GM18517 (cell line): ENCODE results near the gene SPDYE5.

Source experiments
- ATAC-seq: cut with Tn5 transposase; IDR thresholded peaks from one replicate; pipeline ENCODE4 v1.9.1; 2021; ENCODE audit warnings: mild to moderate bottlenecking, moderate library complexity; ENCODE audit not compliant: unreplicated experiment

SPDYE5 gene

DNA sequence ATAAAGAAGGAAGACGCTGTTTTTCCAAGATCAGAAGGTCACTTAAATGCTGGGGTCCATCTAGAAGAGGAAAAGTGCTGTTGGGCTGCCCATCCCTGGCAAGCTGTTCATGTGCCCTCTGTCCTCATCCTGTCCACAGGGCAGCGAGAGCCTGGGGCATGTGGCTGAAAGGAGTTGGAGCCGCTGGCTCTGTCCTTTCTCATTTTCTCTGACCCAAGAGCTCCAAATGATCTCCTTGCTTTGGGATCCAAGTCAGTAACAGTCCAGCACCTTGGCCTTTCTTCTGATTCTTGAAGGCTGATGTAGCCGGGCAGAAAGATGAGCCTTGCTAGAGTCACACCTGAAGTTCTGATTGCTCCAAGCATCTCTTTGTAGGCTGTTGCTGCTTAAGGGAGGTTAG, 44.4 kb downstream of the SPDYE5 start:
- ATAC-seq, result no peak

DNA sequence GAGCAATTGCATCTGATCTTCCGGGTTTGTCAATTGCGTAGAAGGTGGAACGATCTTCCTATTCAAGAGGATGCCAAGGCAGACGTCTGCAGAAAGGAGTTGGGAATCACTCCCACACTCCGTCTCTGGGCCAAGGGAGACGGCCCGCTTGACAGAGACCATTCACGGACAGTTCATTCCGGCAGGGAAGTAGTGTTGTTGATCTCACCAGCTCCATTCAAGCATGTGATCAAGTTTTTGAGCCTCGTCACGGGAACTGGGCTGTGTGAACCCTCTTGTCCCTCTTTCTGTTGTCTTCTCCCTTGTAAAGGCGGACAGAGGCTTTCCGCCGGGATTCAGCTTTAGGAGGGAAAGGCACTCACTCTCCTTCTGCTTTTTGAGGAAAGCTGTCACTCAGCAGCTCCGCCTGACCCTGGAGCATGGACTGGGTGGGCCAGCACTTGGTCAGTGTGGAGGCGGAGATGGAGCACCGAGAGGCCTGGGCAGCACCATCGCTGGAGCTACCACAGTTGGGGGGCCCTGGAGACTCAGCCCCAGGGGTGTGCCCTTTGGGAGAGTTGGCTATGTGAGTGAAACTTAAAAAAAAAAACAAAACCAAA, 44.9 kb downstream of the SPDYE5 start:
- ATAC-seq, result no peak

DNA sequence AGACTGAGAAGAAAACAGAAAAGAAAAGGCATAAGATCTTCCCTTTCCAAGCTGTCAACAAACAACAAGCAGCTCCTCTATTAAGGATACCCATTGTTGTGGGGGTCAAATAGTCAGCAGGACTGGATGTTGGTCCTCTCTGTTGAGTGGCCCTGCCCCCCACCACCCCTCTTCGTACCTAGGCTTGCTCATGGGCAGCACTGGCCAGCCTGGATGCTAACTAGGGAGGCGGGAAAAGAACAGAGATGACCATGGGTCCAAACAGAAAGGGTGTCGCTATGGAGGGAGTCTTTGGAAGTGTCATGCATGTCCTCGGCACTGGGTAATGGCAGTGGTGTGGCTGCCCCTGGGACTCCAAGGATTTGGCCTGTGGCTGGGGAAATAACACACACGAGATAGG, 45.6 kb downstream of the SPDYE5 start:
- no peak for ATAC-seq

DNA sequence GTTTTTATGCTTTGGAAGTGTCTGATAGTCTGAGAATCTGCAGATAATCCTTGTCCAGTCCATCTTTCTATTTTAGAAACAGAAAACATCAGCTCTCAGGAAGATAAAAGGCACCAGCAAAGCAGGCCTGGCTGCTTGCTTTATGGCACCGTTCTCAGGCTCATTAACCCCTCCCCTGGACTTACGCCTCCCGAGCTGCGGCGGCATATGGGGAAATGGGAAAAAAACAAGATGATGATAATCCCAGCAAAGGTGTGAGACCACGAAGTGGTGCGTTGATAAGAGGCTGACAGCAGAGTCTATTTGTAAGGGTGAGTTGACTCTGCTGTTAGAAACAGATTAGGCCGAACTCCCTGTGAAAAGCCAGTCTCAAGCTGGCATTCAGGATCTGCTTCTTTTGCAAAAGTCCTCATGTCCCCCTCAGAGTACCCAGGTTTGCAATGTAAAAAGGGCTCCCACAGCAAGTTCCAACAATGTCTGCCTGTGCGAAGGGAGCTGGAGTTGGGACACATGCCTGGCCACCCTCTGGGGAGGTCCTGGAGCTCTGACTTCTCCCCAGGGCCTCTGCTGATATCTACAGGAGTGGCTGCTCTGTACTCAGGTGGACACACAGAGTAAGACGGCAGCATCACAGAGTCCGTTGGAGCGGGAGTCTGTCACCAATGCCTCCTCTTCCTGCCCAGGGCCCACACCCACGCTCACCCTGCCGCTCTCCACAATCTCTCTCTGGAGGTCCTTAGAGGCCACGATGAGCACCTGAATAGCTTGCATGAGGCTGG, 54.3 kb downstream of the SPDYE5 start:
- no peak for ATAC-seq
